Astrocyte of the hippocampus (primary cell): ENCODE results near the gene ARMC12.

Experiments
- DNase-seq: peaks from one replicate; pipeline ENCODE4 v3.0.0; 2011; ENCODE audit warnings: low read depth, low spot score

The ARMC12 gene

GRCh38 chr6:35718375-35718736, 18.5 kb upstream of the ARMC12 start:
- DNase-seq = no peak

- DNase-seq = no peak
These were observed 17.9 kb upstream of the ARMC12 start for GRCh38 chr6:35718911-35719381.

GRCh38 chr6:35719404-35719829, 17.4 kb upstream of the ARMC12 start:
- DNase-seq = no peak

- peak; percentile 29 for DNase-seq
These were observed 16.8 kb upstream of the ARMC12 start for GRCh38 chr6:35719830-35720733.

GRCh38 chr6:35722121-35722761, 14.6 kb upstream of the ARMC12 start:
- no peak for DNase-seq

GRCh38 chr6:35723587-35723986, 13.2 kb upstream of the ARMC12 start:
- no peak for DNase-seq

- DNase-seq = no peak
These were observed 12.8 kb upstream of the ARMC12 start for GRCh38 chr6:35724059-35724458.

GRCh38 chr6:35724471-35724870, 12.4 kb upstream of the ARMC12 start:
- DNase-seq = no peak

GRCh38 chr6:35725081-35725708, 11.6 kb upstream of the ARMC12 start:
- no peak for DNase-seq

GRCh38 chr6:35725721-35726438, 11.0 kb upstream of the ARMC12 start:
- peak; percentile 19 for DNase-seq

- peak; percentile 88 for DNase-seq
These were observed 9.4 kb upstream of the ARMC12 start for GRCh38 chr6:35727231-35727934.

GRCh38 chr6:35727935-35728682, 8.7 kb upstream of the ARMC12 start:
- DNase-seq = peak; percentile 98

GRCh38 chr6:35728683-35729678, 7.9 kb upstream of the ARMC12 start:
- DNase-seq = no peak

GRCh38 chr6:35729722-35730121, 7.1 kb upstream of the ARMC12 start:
- DNase-seq = no peak

GRCh38 chr6:35730745-35731413, 6.0 kb upstream of the ARMC12 start:
- no peak for DNase-seq

- DNase-seq = peak; percentile 95
These were observed 5.5 kb upstream of the ARMC12 start for GRCh38 chr6:35731414-35731735.

GRCh38 chr6:35731736-35732532, 4.9 kb upstream of the ARMC12 start:
- peak; percentile 95 for DNase-seq

GRCh38 chr6:35733633-35734032, 3.2 kb upstream of the ARMC12 start:
- DNase-seq = no peak
